IMR-90 (cell line): ENCODE measurements around the gene CDKAL1. TPM values are rescaled to one million over a fixed set of nuclear protein-coding genes. Genes with fewer than 3 reads are reported as not detected.

Source experiments
- ATAC-seq: fragments of 200-7000 bp; cut with Tn5 transposase; 2 replicates; pipeline ENCODE4 v1.9.1; 2020; ENCODE audit warnings: low read depth, mild to moderate bottlenecking, moderate library complexity
- BruUV-seq: library from RNA; stranded (reverse); fragments of 400-500 nt; replicated peaks from 2 replicates; lab custom pipeline; 2021; lab: Mats Ljungman, UMichigan
- CTCF ChIA-PET: fragments of 300-600 bp; formaldehyde crosslinking; extraction: SDS; loops from one replicate; lab custom pipeline; 2021; ENCODE audit warnings: antibody characterized with exemption; lab: Yijun Ruan, JAX
- POLR2A ChIA-PET: fragments of 300-600 bp; sonication (Branson Sonifier 250); formaldehyde crosslinking; loops from one replicate; lab custom pipeline; 2022; ENCODE audit warnings: antibody characterized with exemption; ENCODE audit not compliant: unreplicated experiment; lab: Charles Lee
- DNase-seq: peaks from one replicate; pipeline ENCODE4 v3.0.0; 2013
- H2AFZ ChIP-seq: replicated peaks from 2 replicates; pipeline ENCODE3; 2013; ENCODE audit warnings: low read length, mild to moderate bottlenecking; ENCODE audit not compliant: poor library complexity
- H2AK5ac ChIP-seq: 2 replicates; pipeline ENCODE4 v1.6.1; 2013; ENCODE audit warnings: low read depth, low read length, inconsistent platforms
- H2AK9ac ChIP-seq: replicated peaks from 2 replicates; pipeline ENCODE3; 2013; ENCODE audit warnings: mild to moderate bottlenecking, low read depth, low read length, moderate library complexity; ENCODE audit not compliant: poor library complexity
- H2BK120ac ChIP-seq: 2 replicates; pipeline ENCODE4 v1.6.1; 2013; ENCODE audit warnings: low read depth, low read length, inconsistent platforms
- H2BK15ac ChIP-seq: 3 replicates; pipeline ENCODE4 v1.6.1; 2013; ENCODE audit warnings: low read depth, low read length, inconsistent platforms
- H2BK20ac ChIP-seq: 2 replicates; pipeline ENCODE4 v1.6.1; 2013; ENCODE audit warnings: low read depth, mild to moderate bottlenecking, inconsistent platforms, low read length, moderate library complexity
- H2BK5ac ChIP-seq: 2 replicates; pipeline ENCODE4 v1.6.1; 2013; ENCODE audit warnings: mild to moderate bottlenecking, low read depth, low read length, inconsistent platforms; ENCODE audit not compliant: poor library complexity, severe bottlenecking
- H3K14ac ChIP-seq: replicated peaks from 2 replicates; pipeline ENCODE4 v1.6.1; 2013; ENCODE audit warnings: low read depth, low read length, inconsistent platforms
- H3K18ac ChIP-seq: 2 replicates; pipeline ENCODE4 v1.6.1; 2013; ENCODE audit warnings: low read depth, low read length, control low read depth
- H3K23ac ChIP-seq: 2 replicates; pipeline ENCODE4 v1.6.1; 2013; ENCODE audit warnings: low read depth, low read length, inconsistent platforms
- H3K27ac ChIP-seq: 2 replicates; pipeline ENCODE4 v1.5.1; 2013; ENCODE audit warnings: mild to moderate bottlenecking, control low read depth, low read length; ENCODE audit not compliant: insufficient read depth
- H3K27me3 ChIP-seq: 2 replicates; pipeline ENCODE4 v1.6.1; 2013; ENCODE audit warnings: low read length; ENCODE audit not compliant: control insufficient read depth, insufficient read depth
- H3K36me3 ChIP-seq: 2 replicates; pipeline ENCODE4 v1.6.1; 2013; ENCODE audit warnings: low read length, mixed read lengths; ENCODE audit not compliant: control insufficient read depth, insufficient read depth
- H3K4ac ChIP-seq: 2 replicates; pipeline ENCODE4 v1.6.1; 2013; ENCODE audit warnings: low read depth, low read length, inconsistent platforms
- H3K4me1 ChIP-seq: 2 replicates; pipeline ENCODE4 v1.6.1; 2013; ENCODE audit warnings: low read length, mixed read lengths; ENCODE audit not compliant: control insufficient read depth, insufficient read depth
- H3K4me2 ChIP-seq: 2 replicates; pipeline ENCODE4 v1.6.1; 2013; ENCODE audit warnings: low read depth, mild to moderate bottlenecking, control low read depth, low read length, moderate library complexity
- H3K4me3 ChIP-seq: 2 replicates; pipeline ENCODE4 v1.5.1; 2013; ENCODE audit warnings: low read depth, mild to moderate bottlenecking, control low read depth, low read length, moderate library complexity; ENCODE audit not compliant: insufficient read depth
- H3K56ac ChIP-seq: 2 replicates; pipeline ENCODE4 v1.6.1; 2013; ENCODE audit warnings: low read length, inconsistent platforms; ENCODE audit not compliant: insufficient read depth; ENCODE audit errors: extremely low read depth
- H3K79me1 ChIP-seq, 2 experiments: 2 replicates each; pipeline ENCODE4 v1.6.1; 2013; ENCODE audit warnings: low read length in 2 of 2, inconsistent platforms in 1 of 2, low read depth in 1 of 2
- H3K9ac ChIP-seq: 2 replicates; pipeline ENCODE4 v1.6.1; 2013; ENCODE audit warnings: low read depth, low read length, control low read depth
- H3K9me1 ChIP-seq: 2 replicates; pipeline ENCODE4 v1.6.1; 2013; ENCODE audit warnings: low read length, inconsistent platforms; ENCODE audit not compliant: insufficient read depth
- H3K9me3 ChIP-seq: 2 replicates; pipeline ENCODE4 v1.6.1; 2013; ENCODE audit warnings: low read length; ENCODE audit not compliant: control insufficient read depth, insufficient read depth
- H4K20me1 ChIP-seq: 2 replicates; pipeline ENCODE4 v1.6.1; 2013; ENCODE audit warnings: low read length, inconsistent platforms; ENCODE audit not compliant: insufficient read depth
- H4K5ac ChIP-seq: 2 replicates; pipeline ENCODE4 v1.6.1; 2013; ENCODE audit warnings: mild to moderate bottlenecking, low read depth, low read length, control low read depth
- H4K8ac ChIP-seq, 2 experiments: 2 replicates each; pipeline ENCODE4 v1.6.1; 2013; ENCODE audit warnings: low read depth in 2 of 2, low read length in 2 of 2, control low read depth in 1 of 2, inconsistent platforms in 1 of 2
- H4K91ac ChIP-seq: 2 replicates; pipeline ENCODE4 v1.6.1; 2013; ENCODE audit warnings: low read depth, low read length, inconsistent platforms; ENCODE audit not compliant: insufficient read depth
- BHLHE40 ChIP-seq: fragments of 150-350 bp; IDR thresholded peaks from 2 replicates; pipeline ENCODE4 v1.6.1; 2016; ENCODE audit warnings: mild to moderate bottlenecking, low read depth, low read length
- CEBPB ChIP-seq: IDR thresholded peaks from 2 replicates; pipeline ENCODE4 v1.6.1; 2012; ENCODE audit warnings: low read depth, low read length, improper control_type of control experiment
- CHD1 ChIP-seq: IDR thresholded peaks from 2 replicates; pipeline ENCODE4 v1.6.1; 2012; ENCODE audit warnings: low read depth, low read length, improper control_type of control experiment
- FOS ChIP-seq: fragments of 150-350 bp; IDR thresholded peaks from 2 replicates; pipeline ENCODE4 v1.6.1; 2016; ENCODE audit warnings: low read depth, low read length
- MAFK ChIP-seq: IDR thresholded peaks from 2 replicates; pipeline ENCODE4 v1.6.1; 2012; ENCODE audit warnings: low read depth, low read length, improper control_type of control experiment
- MAZ ChIP-seq: IDR thresholded peaks from 2 replicates; pipeline ENCODE4 v1.6.1; 2012; ENCODE audit warnings: low read depth, mild to moderate bottlenecking, low read length, improper control_type of control experiment, moderate library complexity, borderline replicate concordance
- MXI1 ChIP-seq: IDR thresholded peaks from 2 replicates; pipeline ENCODE4 v1.6.1; 2012; ENCODE audit warnings: low read depth, mild to moderate bottlenecking, low read length, moderate library complexity, borderline replicate concordance
- NFE2L2 ChIP-seq: fragments of 150-350 bp; IDR thresholded peaks from 2 replicates; pipeline ENCODE4 v1.6.1; 2016; ENCODE audit warnings: low read depth, mild to moderate bottlenecking, low read length
- POLR2A ChIP-seq: IDR thresholded peaks from 2 replicates; pipeline ENCODE4 v1.6.1; 2012; ENCODE audit warnings: mild to moderate bottlenecking, low read depth, low read length
- RAD21 ChIP-seq: IDR thresholded peaks from 2 replicates; pipeline ENCODE4 v1.6.1; 2012; ENCODE audit warnings: low read length, improper control_type of control experiment
- RCOR1 ChIP-seq: IDR thresholded peaks from 2 replicates; pipeline ENCODE4 v1.6.1; 2012; ENCODE audit warnings: mild to moderate bottlenecking, low read length, improper control_type of control experiment; ENCODE audit not compliant: insufficient replicate concordance
- RFX5 ChIP-seq: IDR thresholded peaks from 2 replicates; pipeline ENCODE4 v1.8.0; 2012; ENCODE audit warnings: low read depth, mild to moderate bottlenecking, low read length, moderate library complexity
- SMC3 ChIP-seq: fragments of 150-350 bp; IDR thresholded peaks from 2 replicates; pipeline ENCODE4 v1.6.1; 2016; ENCODE audit warnings: low read depth, mild to moderate bottlenecking, antibody characterized with exemption, low read length, moderate library complexity
- WGBS, 2 experiments: methylation state at CpG; one replicate each; pipeline versions ENCODE4 v1.1.5 to v1.1.7; 2013; ENCODE audit warnings: missing lambda C conversion rate in 2 of 2; ENCODE audit not compliant: insufficient read length in 1 of 2; ENCODE audit errors: extremely low coverage in 2 of 2; 5-methylcytosine and 5-hydroxymethylcytosine counted together
- dilution Hi-C: fragments of 300-500 bp; cut with HindIII; formaldehyde crosslinking; loops from one replicate; pipeline ENCODE4 v1.14.3; 2018; ENCODE audit warnings: low sequenced_read_pairs; ENCODE audit not compliant: unreplicated experiment
- in situ Hi-C: fragments of 300-500 bp; cut with MboI; formaldehyde crosslinking; loops from 3 replicates; pipeline ENCODE4 v1.14.3; 2019; ENCODE audit warnings: low sequenced_read_pairs, inconsistent platforms, mixed read lengths
- intact Hi-C: fragments of 100-400 bp; cut with micrococcal nuclease; formaldehyde crosslinking; loops from 2 replicates; pipeline ENCODE4 v1.10.0; 2022
- polyA plus RNA-seq, 3 experiments: library from polyadenylated mRNA; depleted of rRNA; stranded (reverse); fragments of >200 nt; gene quantifications; 2 replicates each; pipeline ENCODE4 v1.2.3, GENCODE V29; 2012; ENCODE audit warnings: low replicate concordance in 1 of 3
- total RNA-seq: library from RNA; depleted of rRNA; stranded (reverse); fragments of >200 nt; gene quantifications from 2 replicates; pipeline ENCODE4 v1.2.3, GENCODE V29; 2012
- TF ChIP-seq, protein P1 (sequence below): conservative IDR thresholded peaks from 2 replicates; pipeline ENCODE4 v1.5.1; 2012; ENCODE audit warnings: mild to moderate bottlenecking, low read depth, low read length, improper control_type of control experiment
- TF ChIP-seq, protein P2 (sequence below): fragments of 150-350 bp; IDR thresholded peaks from 2 replicates; pipeline ENCODE4 v1.6.1; 2017; ENCODE audit warnings: mild to moderate bottlenecking, antibody characterized with exemption, low read length, low read depth
- TF ChIP-seq, protein P3 (sequence below): fragments of 150-350 bp; IDR thresholded peaks from 2 replicates; pipeline ENCODE4 v1.6.1; 2016; ENCODE audit warnings: low read depth, mild to moderate bottlenecking, low read length, moderate library complexity, borderline replicate concordance

Gene CDKAL1
- total and polyA plus RNA-seq, 2 of the 4 experiments (the other 2 are of a cell fraction), result 3.7 to 13.1 TPM

DNA sequence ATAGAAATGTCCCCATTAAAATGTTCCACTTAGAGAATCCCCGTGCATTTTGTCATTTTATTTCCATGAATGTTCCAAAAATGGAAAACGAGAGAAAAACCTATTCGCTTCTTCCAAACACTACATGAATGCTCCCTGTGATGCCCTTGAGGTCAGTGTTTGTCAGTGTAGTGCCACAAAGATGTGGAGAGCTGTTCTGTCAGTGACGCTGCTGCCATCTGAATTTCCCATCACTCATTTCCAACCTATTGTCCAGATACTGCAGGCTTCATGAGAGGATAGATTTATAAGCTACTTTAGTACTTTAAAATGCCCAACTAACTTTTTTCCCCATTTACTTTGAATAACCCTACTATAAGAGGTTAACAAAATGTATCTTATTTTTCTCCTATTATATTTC, 335.8 kb downstream of the CDKAL1 start:
- Histone ChIP-seq H3K56ac (no peak overlapping the region), H4K8ac (no peak overlapping the region), H3K23ac (no peak overlapping the region), H3K79me1 (no peaks in the 10 kb centered on the region; a peak in 1 of 4 replicates), H2AK5ac (no peak overlapping the region), H3K4ac (no peak overlapping the region), H3K4me3 (no peak overlapping the region), H2BK5ac (no peak overlapping the region), H2BK120ac (no peak overlapping the region), H3K27ac (no peak overlapping the region), H4K5ac (no peak overlapping the region), H4K20me1 (no peaks in the 10 kb centered on the region), H3K9me3 (no peaks in the 10 kb centered on the region), H2AFZ (no peak overlapping the region), H3K27me3 (no peaks in the 10 kb centered on the region), H4K91ac (no peak overlapping the region), H2BK15ac (no peak overlapping the region), H3K9ac (no peak overlapping the region), H2AK9ac (no peak overlapping the region), H3K36me3 (no peaks in the 10 kb centered on the region), H3K4me1 (peaks cover 2% of the 10 kb centered on the region; the same call in 1 of the 2 replicates), H3K4me2 (no peak overlapping the region), H3K14ac (no peak overlapping the region), H3K9me1 (0 out of 2 replicates have a peak, but pooled peaks cover 3% of the 10 kb centered on the region), H2BK20ac (no peak overlapping the region), H3K18ac (no peak overlapping the region)
- ChIA-PET POLR2A (no interaction called here), CTCF (interaction anchor here (0.6 kb wide), 1 partner anchor 183 kb away, joined by 3 read pairs; no protein-coding TSS in a partner anchor)
- in situ Hi-C loops, result loop anchor here (5.0 kb wide), 1 partner anchor 717 kb away; no protein-coding TSS in a partner anchor
- BruUV-seq, result no TSS peak
- intact Hi-C loops, result loop anchor here (10.0 kb wide), 2 partner anchors 635 to 895 kb away; no protein-coding TSS in a partner anchor
- ATAC-seq (no peak), DNase-seq (no peak)
- dilution Hi-C loops, result no loop called here
- TF ChIP-seq CEBPB (no peak), RCOR1 (no peak), RAD21 (no peak), NFE2L2 (no peak), POLR2A (no peak), BHLHE40 (no peak), MAZ (no peak), MAFK (no peak), SMC3 (no peak), FOS (no peak), MXI1 (no peak), CHD1 (no peak), RFX5 (no peak)
- TF ChIP-seq, protein P1, sequence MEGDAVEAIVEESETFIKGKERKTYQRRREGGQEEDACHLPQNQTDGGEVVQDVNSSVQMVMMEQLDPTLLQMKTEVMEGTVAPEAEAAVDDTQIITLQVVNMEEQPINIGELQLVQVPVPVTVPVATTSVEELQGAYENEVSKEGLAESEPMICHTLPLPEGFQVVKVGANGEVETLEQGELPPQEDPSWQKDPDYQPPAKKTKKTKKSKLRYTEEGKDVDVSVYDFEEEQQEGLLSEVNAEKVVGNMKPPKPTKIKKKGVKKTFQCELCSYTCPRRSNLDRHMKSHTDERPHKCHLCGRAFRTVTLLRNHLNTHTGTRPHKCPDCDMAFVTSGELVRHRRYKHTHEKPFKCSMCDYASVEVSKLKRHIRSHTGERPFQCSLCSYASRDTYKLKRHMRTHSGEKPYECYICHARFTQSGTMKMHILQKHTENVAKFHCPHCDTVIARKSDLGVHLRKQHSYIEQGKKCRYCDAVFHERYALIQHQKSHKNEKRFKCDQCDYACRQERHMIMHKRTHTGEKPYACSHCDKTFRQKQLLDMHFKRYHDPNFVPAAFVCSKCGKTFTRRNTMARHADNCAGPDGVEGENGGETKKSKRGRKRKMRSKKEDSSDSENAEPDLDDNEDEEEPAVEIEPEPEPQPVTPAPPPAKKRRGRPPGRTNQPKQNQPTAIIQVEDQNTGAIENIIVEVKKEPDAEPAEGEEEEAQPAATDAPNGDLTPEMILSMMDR, result no peak
- TF ChIP-seq, protein P2, sequence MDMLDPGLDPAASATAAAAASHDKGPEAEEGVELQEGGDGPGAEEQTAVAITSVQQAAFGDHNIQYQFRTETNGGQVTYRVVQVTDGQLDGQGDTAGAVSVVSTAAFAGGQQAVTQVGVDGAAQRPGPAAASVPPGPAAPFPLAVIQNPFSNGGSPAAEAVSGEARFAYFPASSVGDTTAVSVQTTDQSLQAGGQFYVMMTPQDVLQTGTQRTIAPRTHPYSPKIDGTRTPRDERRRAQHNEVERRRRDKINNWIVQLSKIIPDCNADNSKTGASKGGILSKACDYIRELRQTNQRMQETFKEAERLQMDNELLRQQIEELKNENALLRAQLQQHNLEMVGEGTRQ, result no peak
- TF ChIP-seq, protein P3, sequence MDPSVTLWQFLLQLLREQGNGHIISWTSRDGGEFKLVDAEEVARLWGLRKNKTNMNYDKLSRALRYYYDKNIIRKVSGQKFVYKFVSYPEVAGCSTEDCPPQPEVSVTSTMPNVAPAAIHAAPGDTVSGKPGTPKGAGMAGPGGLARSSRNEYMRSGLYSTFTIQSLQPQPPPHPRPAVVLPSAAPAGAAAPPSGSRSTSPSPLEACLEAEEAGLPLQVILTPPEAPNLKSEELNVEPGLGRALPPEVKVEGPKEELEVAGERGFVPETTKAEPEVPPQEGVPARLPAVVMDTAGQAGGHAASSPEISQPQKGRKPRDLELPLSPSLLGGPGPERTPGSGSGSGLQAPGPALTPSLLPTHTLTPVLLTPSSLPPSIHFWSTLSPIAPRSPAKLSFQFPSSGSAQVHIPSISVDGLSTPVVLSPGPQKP, result no peak
- no CpG with 5 or more reads among the region's 4 CpGs for WGBS, 2 experiments
